HG03135 (cell line): ENCODE results near the gene FAM200A.
"Not testable (repeated sequence)": the region's sequence is repeated elsewhere in the genome, so short reads cannot be mapped to it uniquely, and the experiment has no call there.

ENCODE experiments used
- ATAC-seq: cut with Tn5 transposase; IDR thresholded peaks from one replicate; pipeline ENCODE4 v1.9.1; 2021; ENCODE audit warnings: mild to moderate bottlenecking, moderate library complexity; ENCODE audit not compliant: unreplicated experiment

FAM200A gene

GRCh38 chr7:99504603-99505323 lies 47.2 kb downstream of the FAM200A start, which contains the start of gene ZKSCAN5:
ZKSCAN5 (plus strand) TSS chr7:99504662; CDS start chr7:99506045, 1,383 bp downstream.
- ATAC-seq = peak; percentile 79

GRCh38 chr7:99504281-99504602 lies 47.7 kb downstream of the FAM200A start:
- ATAC-seq = no peak

GRCh38 chr7:99501236-99501635 lies 50.7 kb downstream of the FAM200A start:
- ATAC-seq = not testable (repeated sequence)

DNA sequence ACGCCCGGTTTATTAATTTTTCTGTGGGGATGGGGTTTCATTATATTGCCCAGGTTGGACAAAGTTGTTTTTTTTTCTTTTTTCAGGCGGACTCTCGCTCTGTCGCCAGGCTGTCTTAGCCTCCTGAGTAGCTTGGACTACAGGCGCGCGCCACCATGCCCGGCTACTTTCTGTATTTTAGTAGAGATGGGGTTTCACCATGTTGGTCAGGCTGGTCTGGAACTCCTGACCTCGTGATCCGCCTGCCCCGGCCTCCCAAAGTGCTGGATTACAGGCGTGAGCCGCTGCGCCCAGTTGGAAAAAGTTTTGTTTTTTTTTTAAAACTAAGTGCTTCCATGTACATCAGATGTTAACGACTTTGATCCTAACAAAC lies 51.3 kb downstream of the FAM200A start:
- ATAC-seq = no peak

GRCh38 chr7:99499721-99500636 lies 51.9 kb downstream of the FAM200A start, which contains the start of gene ZNF394:
ZNF394 (minus strand) TSS chr7:99500281; CDS start chr7:99500093, 188 bp downstream.
- ATAC-seq = peak; percentile 43

GRCh38 chr7:99499371-99499720 lies 52.6 kb downstream of the FAM200A start:
- no peak for ATAC-seq

- ATAC-seq = no peak
Observed at GRCh38 chr7:99498546-99498944, 53.4 kb downstream of the FAM200A start.

DNA sequence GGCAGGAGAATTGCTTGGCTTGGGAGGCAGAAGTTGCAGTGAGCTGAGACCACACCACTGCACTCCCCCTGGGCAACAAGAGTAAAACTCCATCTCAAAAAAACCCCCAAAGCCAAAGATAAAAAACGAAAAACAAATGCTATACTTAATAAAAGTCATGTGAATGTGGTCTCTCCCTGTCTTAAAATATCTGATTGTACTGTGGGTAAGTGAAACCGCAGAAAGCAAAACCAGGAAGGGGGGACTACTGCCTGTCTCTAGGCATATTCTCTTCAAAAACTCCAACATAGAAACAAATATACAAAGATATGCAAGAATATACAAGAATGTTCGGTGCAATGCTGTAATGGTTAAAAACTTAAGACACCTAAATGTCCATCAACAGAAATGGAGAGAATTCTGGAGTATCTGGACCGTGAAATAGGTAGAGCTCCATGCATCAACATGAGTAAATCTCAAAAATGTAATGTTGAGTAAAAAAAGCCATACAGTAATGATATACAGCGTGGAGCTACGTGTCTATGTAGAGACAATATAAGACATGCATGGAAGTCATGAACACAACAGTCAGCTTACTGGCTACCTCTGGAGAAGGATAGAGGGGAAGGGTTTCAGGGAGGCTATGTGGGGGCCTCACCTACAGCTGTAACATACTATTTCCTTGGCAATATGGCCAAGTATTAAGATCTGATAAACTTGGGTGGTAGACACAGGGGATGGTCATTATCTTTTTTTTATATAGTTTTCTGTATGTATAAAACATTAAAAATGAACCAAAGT lies 54.0 kb downstream of the FAM200A start:
- no peak for ATAC-seq
